ENCODE data around the gene KLF9. TPM values are rescaled to one million over a fixed set of nuclear protein-coding genes. Genes with fewer than 3 reads are reported as not detected.

Gene KLF9
- total and polyA plus RNA-seq, 9 of the 15 experiments (the other 6 are each of a cell fraction or from before 2014, with no cell fraction given): 3.3 to 11.9 (median 6.9) TPM

DNA sequence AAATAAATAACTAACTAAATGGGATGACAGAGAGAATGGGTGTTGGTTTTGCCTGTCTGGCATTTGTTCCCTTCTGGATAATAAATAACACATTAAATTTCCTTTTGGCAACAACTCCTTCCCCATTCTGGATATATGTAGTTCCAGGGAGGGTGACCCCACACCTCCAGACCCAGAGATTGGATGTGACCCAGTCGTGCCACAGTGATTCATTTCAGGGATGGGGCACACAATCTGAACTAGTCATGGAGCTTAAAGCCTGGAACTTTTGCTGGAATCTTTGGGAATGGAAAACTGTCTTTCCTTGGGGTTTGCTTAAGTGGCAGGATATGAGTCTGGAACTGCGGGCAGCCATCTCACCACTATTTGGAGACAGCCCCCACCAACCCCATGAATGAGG, 11.3 kb downstream of the KLF9 start:
- no peak overlapping the region for H3K9ac ChIP-seq (ENCODE audit: insufficient read depth in 1 of 2, low read depth in 2 of 2, low read length in 2 of 2)
- no TSS peak for BruUV-seq (replicated peaks)
- no peaks in the 10 kb centered on the region for H3K9me1 ChIP-seq (ENCODE audit: control insufficient read depth, insufficient read depth, low read length)
- ChIA-PET CTCF (ENCODE audit: low intra/inter-chr PET ratio) (no interaction called here), POLR2A (interaction anchor here (0.7 to 1.6 kb wide), 5 partner anchors 9 to 1557 kb away, joined by 3 to 5 read pairs (median 4); no protein-coding TSS in a partner anchor)
- H3K27me3 ChIP-seq (ENCODE audit: control insufficient read depth in 2 of 2, insufficient read depth in 2 of 2, low read length in 2 of 2): no peaks in the 10 kb centered on the region
- no peak for TF ChIP-seq FOS (IDR thresholded peaks at IDR 0.05; ENCODE audit: extremely low read depth, insufficient read length)
- TF ChIP-seq KDM2B (CRISPR knock-in tag; IDR thresholded peaks at IDR 0.05): no peak
- TF ChIP-seq SREBF2 (CRISPR knock-in tag; IDR thresholded peaks at IDR 0.05): no peak
- no peak for TF ChIP-seq PYGO2 (tag; IDR thresholded peaks at IDR 0.05)
- no peak for TF ChIP-seq FUS (optimal IDR thresholded peaks at IDR 0.05; ENCODE audit: low read depth, low read length)
- no peak for TF ChIP-seq WHSC1 (IDR thresholded peaks at IDR 0.05; ENCODE audit: low read length)
- no peak for TF ChIP-seq ZNF436 (CRISPR knock-in tag; IDR thresholded peaks at IDR 0.05)
- TF ChIP-seq, protein P1, sequence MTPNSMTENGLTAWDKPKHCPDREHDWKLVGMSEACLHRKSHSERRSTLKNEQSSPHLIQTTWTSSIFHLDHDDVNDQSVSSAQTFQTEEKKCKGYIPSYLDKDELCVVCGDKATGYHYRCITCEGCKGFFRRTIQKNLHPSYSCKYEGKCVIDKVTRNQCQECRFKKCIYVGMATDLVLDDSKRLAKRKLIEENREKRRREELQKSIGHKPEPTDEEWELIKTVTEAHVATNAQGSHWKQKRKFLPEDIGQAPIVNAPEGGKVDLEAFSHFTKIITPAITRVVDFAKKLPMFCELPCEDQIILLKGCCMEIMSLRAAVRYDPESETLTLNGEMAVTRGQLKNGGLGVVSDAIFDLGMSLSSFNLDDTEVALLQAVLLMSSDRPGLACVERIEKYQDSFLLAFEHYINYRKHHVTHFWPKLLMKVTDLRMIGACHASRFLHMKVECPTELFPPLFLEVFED (CRISPR knock-in tag; conservative IDR thresholded peaks at IDR 0.05): no peak
- TF ChIP-seq NUFIP1 (IDR thresholded peaks at IDR 0.05; ENCODE audit: partially characterized antibody): no peak
- TF ChIP-seq, protein P2, sequence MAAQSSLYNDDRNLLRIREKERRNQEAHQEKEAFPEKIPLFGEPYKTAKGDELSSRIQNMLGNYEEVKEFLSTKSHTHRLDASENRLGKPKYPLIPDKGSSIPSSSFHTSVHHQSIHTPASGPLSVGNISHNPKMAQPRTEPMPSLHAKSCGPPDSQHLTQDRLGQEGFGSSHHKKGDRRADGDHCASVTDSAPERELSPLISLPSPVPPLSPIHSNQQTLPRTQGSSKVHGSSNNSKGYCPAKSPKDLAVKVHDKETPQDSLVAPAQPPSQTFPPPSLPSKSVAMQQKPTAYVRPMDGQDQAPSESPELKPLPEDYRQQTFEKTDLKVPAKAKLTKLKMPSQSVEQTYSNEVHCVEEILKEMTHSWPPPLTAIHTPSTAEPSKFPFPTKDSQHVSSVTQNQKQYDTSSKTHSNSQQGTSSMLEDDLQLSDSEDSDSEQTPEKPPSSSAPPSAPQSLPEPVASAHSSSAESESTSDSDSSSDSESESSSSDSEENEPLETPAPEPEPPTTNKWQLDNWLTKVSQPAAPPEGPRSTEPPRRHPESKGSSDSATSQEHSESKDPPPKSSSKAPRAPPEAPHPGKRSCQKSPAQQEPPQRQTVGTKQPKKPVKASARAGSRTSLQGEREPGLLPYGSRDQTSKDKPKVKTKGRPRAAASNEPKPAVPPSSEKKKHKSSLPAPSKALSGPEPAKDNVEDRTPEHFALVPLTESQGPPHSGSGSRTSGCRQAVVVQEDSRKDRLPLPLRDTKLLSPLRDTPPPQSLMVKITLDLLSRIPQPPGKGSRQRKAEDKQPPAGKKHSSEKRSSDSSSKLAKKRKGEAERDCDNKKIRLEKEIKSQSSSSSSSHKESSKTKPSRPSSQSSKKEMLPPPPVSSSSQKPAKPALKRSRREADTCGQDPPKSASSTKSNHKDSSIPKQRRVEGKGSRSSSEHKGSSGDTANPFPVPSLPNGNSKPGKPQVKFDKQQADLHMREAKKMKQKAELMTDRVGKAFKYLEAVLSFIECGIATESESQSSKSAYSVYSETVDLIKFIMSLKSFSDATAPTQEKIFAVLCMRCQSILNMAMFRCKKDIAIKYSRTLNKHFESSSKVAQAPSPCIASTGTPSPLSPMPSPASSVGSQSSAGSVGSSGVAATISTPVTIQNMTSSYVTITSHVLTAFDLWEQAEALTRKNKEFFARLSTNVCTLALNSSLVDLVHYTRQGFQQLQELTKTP (IDR thresholded peaks at IDR 0.05; ENCODE audit: low read depth in 1 of 2, partially characterized antibody in 2 of 2): no peak
- TF ChIP-seq SMARCE1 (IDR thresholded peaks at IDR 0.05): no peak
- no peak for TF ChIP-seq MECOM (CRISPR knock-in tag; IDR thresholded peaks at IDR 0.05)
- TF ChIP-seq NR1H2 (CRISPR knock-in tag; IDR thresholded peaks at IDR 0.05): no peak
- TF ChIP-seq, protein P3, sequence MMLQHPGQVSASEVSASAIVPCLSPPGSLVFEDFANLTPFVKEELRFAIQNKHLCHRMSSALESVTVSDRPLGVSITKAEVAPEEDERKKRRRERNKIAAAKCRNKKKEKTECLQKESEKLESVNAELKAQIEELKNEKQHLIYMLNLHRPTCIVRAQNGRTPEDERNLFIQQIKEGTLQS (IDR thresholded peaks at IDR 0.05): no peak
- TF ChIP-seq, protein P3 (CRISPR knock-in tag; conservative IDR thresholded peaks at IDR 0.05): no peak
- TF ChIP-seq ZNF507 (tag; conservative IDR thresholded peaks at IDR 0.05): no peak
- TF ChIP-seq TAF7 (tag; IDR thresholded peaks at IDR 0.05): no peak
- TF ChIP-seq ZNF766 (CRISPR knock-in tag; conservative IDR thresholded peaks at IDR 0.05): no peak
- no peak for TF ChIP-seq ZNF146 (CRISPR knock-in tag; IDR thresholded peaks at IDR 0.05; ENCODE audit: unreplicated experiment)
- no peak for ATAC-seq
- peaks cover 10% of the 10 kb centered on the region; the same call in 1 of the 2 replicates for H4K20me1 ChIP-seq (replicated peaks; ENCODE audit: control insufficient read depth, insufficient read depth, low read length)
- no peaks in the 10 kb centered on the region for H3K9me3 ChIP-seq (replicated peaks; ENCODE audit: control insufficient read depth, insufficient read depth, low read depth, low read length)
- intact Hi-C loops (cut with micrococcal nuclease) (no loop called here), in situ Hi-C loops (cut with MboI) (no loop called here)
- no peaks in the 10 kb centered on the region for H3K36me3 ChIP-seq (ENCODE audit: control insufficient read depth, insufficient read depth, low read length)
- H3K79me2 ChIP-seq (ENCODE audit: control insufficient read depth, insufficient read depth, low read length): peaks cover 85% of the 10 kb centered on the region
- no peak overlapping the region for H2AFZ ChIP-seq (ENCODE audit: low read depth, low read length)
- no peak overlapping the region for H3K4me2 ChIP-seq (ENCODE audit: insufficient read depth, low read length)
- DNase-seq (ENCODE audit: extremely low read depth in 1 of 4, low spot score in 3 of 4): no peak
- WGBS (ENCODE audit: insufficient coverage, low coverage, missing lambda C conversion rate): 65% methylated on average over 2 of the region's 2 CpGs
- no peak overlapping the region for H3K4me3 ChIP-seq
- H3K4me1 ChIP-seq (replicated peaks in 1 of 2; ENCODE audit: control insufficient read depth in 2 of 2, insufficient read depth in 2 of 2, low read length in 2 of 2): peaks cover 15 to 44% of the 10 kb centered on the region in 2 experiments; a peak in 4 of 5 replicates
- no peak overlapping the region for H3K27ac ChIP-seq (ENCODE audit: extremely low read depth, low read depth, low read length)
- no peak for FAIRE-seq
